SH-SY5Y (cell line): Measurements from ENCODE around the gene FAM209B.

Experiments used
- GATA2 ChIP-seq: IDR thresholded peaks from 2 replicates; pipeline ENCODE4 v1.6.1; 2011; ENCODE audit warnings: mild to moderate bottlenecking, low read depth, low read length
- GATA3 ChIP-seq: IDR thresholded peaks from 2 replicates; pipeline ENCODE4 v1.6.1; 2011; ENCODE audit warnings: low read depth, mild to moderate bottlenecking, low read length, moderate library complexity

DNA sequence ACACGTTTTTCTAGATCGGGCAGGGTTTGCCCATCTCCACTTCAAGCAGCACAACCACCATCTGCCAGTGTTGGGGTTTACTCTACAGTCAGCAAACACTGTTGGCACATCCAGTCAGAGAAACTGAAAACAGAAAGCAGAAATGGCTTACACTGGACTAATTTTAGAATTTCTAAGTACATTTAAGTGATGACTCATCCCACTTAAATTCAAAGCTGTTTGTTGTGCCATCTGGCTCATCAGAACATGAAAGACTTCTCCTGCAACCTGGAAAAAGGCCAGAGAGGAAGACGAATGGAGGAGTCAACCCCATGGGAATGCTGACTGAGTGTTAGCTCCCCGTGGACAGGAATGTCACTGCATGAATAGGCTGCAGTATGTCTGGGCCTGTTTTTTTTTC, 21.8 kb downstream of the FAM209B start:
- TF ChIP-seq GATA2: no peak
- no peak for TF ChIP-seq GATA3
